Liver (tissue), 9 donors: Measurements from ENCODE around the gene SLC26A11. TPM values are rescaled to one million over a fixed set of nuclear protein-coding genes. Genes with fewer than 3 reads are reported as not detected.

Experiments
- DNase-seq: peaks from one replicate; pipeline ENCODE4 v3.0.0-alpha.2; 2017; ENCODE audit warnings: low spot score
- H3K27ac ChIP-seq, 2 donors: one replicate each; pipeline ENCODE4 v1.7.0; 2013; ENCODE audit warnings: inconsistent platforms in 2 of 2, low read length in 2 of 2, control low read depth in 1 of 2, low read depth in 1 of 2, mild to moderate bottlenecking in 1 of 2
- H3K27me3 ChIP-seq, 4 donors: one replicate each; pipeline versions ENCODE4 v1.6.1 to v1.7.0; 2013; ENCODE audit warnings: low read length in 3 of 4, inconsistent platforms in 1 of 4, mild to moderate bottlenecking in 1 of 4, moderate library complexity in 1 of 4; ENCODE audit not compliant: control insufficient read depth in 4 of 4, insufficient read depth in 4 of 4
- H3K36me3 ChIP-seq, 4 donors: one replicate each; pipeline versions ENCODE4 v1.6.1 to v1.7.0; 2013; ENCODE audit warnings: low read length in 3 of 4, mild to moderate bottlenecking in 3 of 4, low read depth in 1 of 4, moderate library complexity in 1 of 4; ENCODE audit not compliant: control insufficient read depth in 4 of 4, insufficient read depth in 3 of 4
- H3K4me1 ChIP-seq, 4 donors: one replicate each; pipeline versions ENCODE4 v1.6.1 to v1.7.0; 2013; ENCODE audit warnings: low read length in 3 of 4, mild to moderate bottlenecking in 3 of 4, moderate library complexity in 1 of 4; ENCODE audit not compliant: control insufficient read depth in 4 of 4, insufficient read depth in 4 of 4
- H3K4me3 ChIP-seq, 3 donors: one replicate each; pipeline versions ENCODE4 v1.6.1 to v1.7.0; 2013; ENCODE audit warnings: low read length in 3 of 3, control low read depth in 1 of 3, low read depth in 1 of 3, mild to moderate bottlenecking in 1 of 3
- H3K9ac ChIP-seq, 2 donors: one replicate each; pipeline ENCODE4 v1.7.0; 2013; ENCODE audit warnings: low read length in 2 of 2, mild to moderate bottlenecking in 2 of 2, moderate library complexity in 2 of 2, control low read depth in 1 of 2, low read depth in 1 of 2
- H3K9me3 ChIP-seq, 4 donors: one replicate each; pipeline versions ENCODE4 v1.6.1 to v1.7.0; 2013; ENCODE audit warnings: low read length in 3 of 4; ENCODE audit not compliant: control insufficient read depth in 4 of 4
- EGR1 ChIP-seq, 2 donors: IDR thresholded peaks; 2 replicates each; pipeline ENCODE4 v1.6.1; 2016 to 2018; ENCODE audit warnings: antibody characterized with exemption in 2 of 2, low read depth in 2 of 2
- FOXA1 ChIP-seq: IDR thresholded peaks from 2 replicates; pipeline ENCODE4 v1.6.1; 2016; ENCODE audit warnings: antibody characterized with exemption
- FOXA2 ChIP-seq: IDR thresholded peaks from 2 replicates; pipeline ENCODE4 v1.6.1; 2016; ENCODE audit warnings: antibody characterized with exemption
- GABPA ChIP-seq, 2 donors: IDR thresholded peaks in 1 of 2; conservative IDR thresholded peaks in 1 of 2; 2 replicates each; pipeline ENCODE4 v1.6.1; 2016; ENCODE audit warnings: antibody characterized with exemption in 2 of 2, mild to moderate bottlenecking in 1 of 2, moderate library complexity in 1 of 2
- HNF4A ChIP-seq, 2 donors: conservative IDR thresholded peaks; 2 replicates each; pipeline ENCODE4 v1.6.1; 2016; ENCODE audit warnings: antibody characterized with exemption in 2 of 2, mild to moderate bottlenecking in 2 of 2
- HNF4G ChIP-seq: IDR thresholded peaks from 2 replicates; pipeline ENCODE4 v1.6.1; 2016; ENCODE audit warnings: antibody characterized with exemption
- JUND ChIP-seq, 2 donors: IDR thresholded peaks; 2 replicates each; pipeline ENCODE4 v1.6.1; 2016; ENCODE audit warnings: antibody characterized with exemption in 2 of 2
- NR2F2 ChIP-seq: IDR thresholded peaks from 2 replicates; pipeline ENCODE4 v1.6.1; 2016; ENCODE audit warnings: antibody characterized with exemption
- RAD21 ChIP-seq, 2 donors: IDR thresholded peaks; 2 replicates each; pipeline ENCODE4 v1.6.1; 2016; ENCODE audit warnings: antibody characterized with exemption in 2 of 2, mild to moderate bottlenecking in 2 of 2
- RXRA ChIP-seq, 2 donors: IDR thresholded peaks; 2 replicates each; pipeline ENCODE4 v1.6.1; 2017 to 2018; ENCODE audit warnings: antibody characterized with exemption in 2 of 2, mild to moderate bottlenecking in 1 of 2
- SP1 ChIP-seq: IDR thresholded peaks from 2 replicates; pipeline ENCODE4 v1.6.1; 2018; ENCODE audit warnings: antibody characterized with exemption, mild to moderate bottlenecking
- TAF1 ChIP-seq: conservative IDR thresholded peaks from 2 replicates; pipeline ENCODE4 v1.6.1; 2016; ENCODE audit warnings: antibody characterized with exemption, mild to moderate bottlenecking
- YY1 ChIP-seq: IDR thresholded peaks from 2 replicates; pipeline ENCODE4 v1.6.1; 2016; ENCODE audit warnings: antibody characterized with exemption, mild to moderate bottlenecking
- WGBS: extraction: QIAGEN DNeasy Blood & Tissue Kit; methylation state at CpG from one replicate; pipeline ENCODE4 v1.1.7; 2013; 5-methylcytosine and 5-hydroxymethylcytosine counted together
- polyA plus RNA-seq, 2 donors: library from polyadenylated mRNA; stranded (reverse) in 1 of 2; unstranded in 1 of 2; fragments of 200-250 nt in 1 of 2; fragments of >200 nt in 1 of 2; fragmentation: Nextera tagmentation in 1 of 2; extraction: Ambion mirVana in 1 of 2; gene quantifications; one replicate each; pipeline versions ENCODE4 v1.2.1 to v1.2.3, GENCODE V29; 2013 to 2015
- total RNA-seq, 2 donors: library from RNA; depleted of rRNA; stranded (reverse); fragments of >200 nt; gene quantifications; one replicate each; pipeline ENCODE4 v1.2.3, GENCODE V29; 2014
- TF ChIP-seq, protein P1 (sequence below): fragments of 150-350 bp; IDR thresholded peaks from 2 replicates; pipeline ENCODE4 v1.5.1; 2017; ENCODE audit warnings: improper control_type of control experiment, low read depth, low read length; ENCODE audit not compliant: missing input control
- TF ChIP-seq, protein P2 (sequence below): IDR thresholded peaks from 2 replicates; pipeline ENCODE4 v1.6.1; 2016; ENCODE audit warnings: antibody characterized with exemption
- TF ChIP-seq, protein P3 (sequence below): IDR thresholded peaks from 2 replicates; pipeline ENCODE4 v1.6.1; 2016; ENCODE audit warnings: antibody characterized with exemption
- TF ChIP-seq, protein P4 (sequence below): IDR thresholded peaks from 2 replicates; pipeline ENCODE4 v1.6.1; 2016; ENCODE audit warnings: antibody characterized with exemption, mild to moderate bottlenecking
- TF ChIP-seq, protein P5 (sequence below): IDR thresholded peaks from 2 replicates; pipeline ENCODE4 v1.6.1; 2016; ENCODE audit warnings: antibody characterized with exemption
- donor health status: healthy.
- donor health status: healthy.
- donor health status: healthy.
- donor health status: healthy.
- donor health status: healthy.

The SLC26A11 gene
- total and polyA plus RNA-seq, 4 donors = 3.3 to 8.2 (median 5.6) TPM

DNA sequence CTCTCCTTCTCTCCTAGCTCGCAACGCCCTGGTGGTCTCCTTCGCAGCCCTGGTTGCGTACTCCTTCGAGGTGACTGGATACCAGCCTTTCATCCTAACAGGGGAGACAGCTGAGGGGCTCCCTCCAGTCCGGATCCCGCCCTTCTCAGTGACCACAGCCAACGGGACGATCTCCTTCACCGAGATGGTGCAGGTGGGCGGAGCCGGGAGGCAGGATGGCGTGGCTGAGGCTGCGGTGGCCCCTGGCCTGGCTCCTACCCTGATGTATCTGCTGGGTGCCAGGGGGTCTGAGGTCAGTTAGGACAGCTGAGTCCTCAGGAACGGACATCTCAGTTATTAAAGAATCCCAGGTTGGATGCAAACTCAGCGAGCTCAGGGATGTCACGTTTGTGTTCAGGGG lies 16.7 kb downstream of the SLC26A11 start (continued):
- TF ChIP-seq, protein P1, sequence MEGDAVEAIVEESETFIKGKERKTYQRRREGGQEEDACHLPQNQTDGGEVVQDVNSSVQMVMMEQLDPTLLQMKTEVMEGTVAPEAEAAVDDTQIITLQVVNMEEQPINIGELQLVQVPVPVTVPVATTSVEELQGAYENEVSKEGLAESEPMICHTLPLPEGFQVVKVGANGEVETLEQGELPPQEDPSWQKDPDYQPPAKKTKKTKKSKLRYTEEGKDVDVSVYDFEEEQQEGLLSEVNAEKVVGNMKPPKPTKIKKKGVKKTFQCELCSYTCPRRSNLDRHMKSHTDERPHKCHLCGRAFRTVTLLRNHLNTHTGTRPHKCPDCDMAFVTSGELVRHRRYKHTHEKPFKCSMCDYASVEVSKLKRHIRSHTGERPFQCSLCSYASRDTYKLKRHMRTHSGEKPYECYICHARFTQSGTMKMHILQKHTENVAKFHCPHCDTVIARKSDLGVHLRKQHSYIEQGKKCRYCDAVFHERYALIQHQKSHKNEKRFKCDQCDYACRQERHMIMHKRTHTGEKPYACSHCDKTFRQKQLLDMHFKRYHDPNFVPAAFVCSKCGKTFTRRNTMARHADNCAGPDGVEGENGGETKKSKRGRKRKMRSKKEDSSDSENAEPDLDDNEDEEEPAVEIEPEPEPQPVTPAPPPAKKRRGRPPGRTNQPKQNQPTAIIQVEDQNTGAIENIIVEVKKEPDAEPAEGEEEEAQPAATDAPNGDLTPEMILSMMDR = no peak
- TF ChIP-seq RXRA (IDR thresholded peaks at IDR 0.05) (no peak), YY1 (no peak), JUND (IDR thresholded peaks at IDR 0.05) (no peak), HNF4G (no peak), SP1 (no peak)

DNA sequence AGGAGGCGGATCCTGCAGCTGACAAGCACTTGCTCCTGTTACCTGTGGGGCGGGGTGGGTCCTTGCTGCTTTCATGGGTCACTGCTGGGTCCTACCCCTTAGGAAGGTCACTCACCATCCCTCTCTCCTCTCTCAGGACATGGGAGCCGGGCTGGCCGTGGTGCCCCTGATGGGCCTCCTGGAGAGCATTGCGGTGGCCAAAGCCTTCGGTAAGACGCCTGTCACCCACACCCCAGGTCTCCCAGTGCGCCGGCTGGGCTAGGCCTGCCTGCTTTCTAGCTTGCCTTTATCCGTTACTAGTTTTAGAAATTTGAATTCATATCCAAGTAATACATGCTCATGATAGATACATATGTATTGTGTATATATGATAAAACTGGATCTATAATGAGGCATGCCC lies 17.2 kb downstream of the SLC26A11 start:
- no peak for DNase-seq
- no peak overlapping the region for H3K27ac ChIP-seq
- H3K4me3 ChIP-seq = no peak overlapping the region
- H3K27me3 ChIP-seq = no peaks in the 10 kb centered on the region
- no peak overlapping the region for H3K9ac ChIP-seq
- TF ChIP-seq HNF4G = no peak
- TF ChIP-seq, protein P2, sequence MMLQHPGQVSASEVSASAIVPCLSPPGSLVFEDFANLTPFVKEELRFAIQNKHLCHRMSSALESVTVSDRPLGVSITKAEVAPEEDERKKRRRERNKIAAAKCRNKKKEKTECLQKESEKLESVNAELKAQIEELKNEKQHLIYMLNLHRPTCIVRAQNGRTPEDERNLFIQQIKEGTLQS = no peak
- TF ChIP-seq, protein P3, sequence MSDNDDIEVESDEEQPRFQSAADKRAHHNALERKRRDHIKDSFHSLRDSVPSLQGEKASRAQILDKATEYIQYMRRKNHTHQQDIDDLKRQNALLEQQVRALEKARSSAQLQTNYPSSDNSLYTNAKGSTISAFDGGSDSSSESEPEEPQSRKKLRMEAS = no peak
- TF ChIP-seq FOXA1 = no peak
- peaks cover 0 to 4% (median under 1%) of the 10 kb centered on the region in 4 donors for H3K9me3 ChIP-seq
- peaks cover 3 to 33% (median 19%) of the 10 kb centered on the region in 4 donors for H3K36me3 ChIP-seq
- 96% methylated on average over 10 of the region's 10 CpGs for WGBS
- H3K4me1 ChIP-seq = no peaks in the 10 kb centered on the region

DNA sequence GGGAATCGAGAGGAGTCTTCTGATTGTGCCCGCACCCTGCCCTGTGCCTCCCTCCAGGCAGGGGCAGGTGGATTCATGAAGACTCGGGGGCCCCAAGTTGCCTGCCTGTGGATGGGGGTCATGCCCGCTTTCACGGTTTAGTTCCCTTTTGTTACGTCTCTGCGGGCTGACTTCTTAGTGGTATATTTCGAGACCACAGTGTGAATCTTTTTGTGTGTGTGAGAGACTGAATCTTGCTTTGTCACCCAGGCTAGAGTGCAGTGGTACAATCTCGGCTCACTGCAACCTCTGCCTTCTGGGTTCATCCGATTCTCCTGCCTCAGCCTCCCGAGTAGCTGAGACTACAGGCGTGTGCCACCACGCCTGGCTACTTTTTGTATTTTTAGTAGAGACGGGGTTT lies 22.3 kb downstream of the SLC26A11 start:
- TF ChIP-seq RXRA (IDR thresholded peaks at IDR 0.05) (no peak), NR2F2 (no peak), YY1 (no peak), HNF4G (no peak), TAF1 (no peak), EGR1 (IDR thresholded peaks at IDR 0.05; ENCODE audit: low read depth in 2 of 2) (no peak), HNF4A (conservative IDR thresholded peaks at IDR 0.05) (no peak), GABPA (IDR thresholded peaks at IDR 0.05 in 1 of 2, conservative IDR thresholded peaks at IDR 0.05 in 1 of 2) (no peak), FOXA1 (no peak), RAD21 (IDR thresholded peaks at IDR 0.05) (no peak), JUND (IDR thresholded peaks at IDR 0.05) (no peak), FOXA2 (no peak), SP1 (no peak)
- TF ChIP-seq, protein P1 = no peak
- TF ChIP-seq, protein P2 = no peak
- TF ChIP-seq, protein P3 = no peak
- TF ChIP-seq, protein P4, sequence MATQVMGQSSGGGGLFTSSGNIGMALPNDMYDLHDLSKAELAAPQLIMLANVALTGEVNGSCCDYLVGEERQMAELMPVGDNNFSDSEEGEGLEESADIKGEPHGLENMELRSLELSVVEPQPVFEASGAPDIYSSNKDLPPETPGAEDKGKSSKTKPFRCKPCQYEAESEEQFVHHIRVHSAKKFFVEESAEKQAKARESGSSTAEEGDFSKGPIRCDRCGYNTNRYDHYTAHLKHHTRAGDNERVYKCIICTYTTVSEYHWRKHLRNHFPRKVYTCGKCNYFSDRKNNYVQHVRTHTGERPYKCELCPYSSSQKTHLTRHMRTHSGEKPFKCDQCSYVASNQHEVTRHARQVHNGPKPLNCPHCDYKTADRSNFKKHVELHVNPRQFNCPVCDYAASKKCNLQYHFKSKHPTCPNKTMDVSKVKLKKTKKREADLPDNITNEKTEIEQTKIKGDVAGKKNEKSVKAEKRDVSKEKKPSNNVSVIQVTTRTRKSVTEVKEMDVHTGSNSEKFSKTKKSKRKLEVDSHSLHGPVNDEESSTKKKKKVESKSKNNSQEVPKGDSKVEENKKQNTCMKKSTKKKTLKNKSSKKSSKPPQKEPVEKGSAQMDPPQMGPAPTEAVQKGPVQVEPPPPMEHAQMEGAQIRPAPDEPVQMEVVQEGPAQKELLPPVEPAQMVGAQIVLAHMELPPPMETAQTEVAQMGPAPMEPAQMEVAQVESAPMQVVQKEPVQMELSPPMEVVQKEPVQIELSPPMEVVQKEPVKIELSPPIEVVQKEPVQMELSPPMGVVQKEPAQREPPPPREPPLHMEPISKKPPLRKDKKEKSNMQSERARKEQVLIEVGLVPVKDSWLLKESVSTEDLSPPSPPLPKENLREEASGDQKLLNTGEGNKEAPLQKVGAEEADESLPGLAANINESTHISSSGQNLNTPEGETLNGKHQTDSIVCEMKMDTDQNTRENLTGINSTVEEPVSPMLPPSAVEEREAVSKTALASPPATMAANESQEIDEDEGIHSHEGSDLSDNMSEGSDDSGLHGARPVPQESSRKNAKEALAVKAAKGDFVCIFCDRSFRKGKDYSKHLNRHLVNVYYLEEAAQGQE = no peak
- TF ChIP-seq, protein P5, sequence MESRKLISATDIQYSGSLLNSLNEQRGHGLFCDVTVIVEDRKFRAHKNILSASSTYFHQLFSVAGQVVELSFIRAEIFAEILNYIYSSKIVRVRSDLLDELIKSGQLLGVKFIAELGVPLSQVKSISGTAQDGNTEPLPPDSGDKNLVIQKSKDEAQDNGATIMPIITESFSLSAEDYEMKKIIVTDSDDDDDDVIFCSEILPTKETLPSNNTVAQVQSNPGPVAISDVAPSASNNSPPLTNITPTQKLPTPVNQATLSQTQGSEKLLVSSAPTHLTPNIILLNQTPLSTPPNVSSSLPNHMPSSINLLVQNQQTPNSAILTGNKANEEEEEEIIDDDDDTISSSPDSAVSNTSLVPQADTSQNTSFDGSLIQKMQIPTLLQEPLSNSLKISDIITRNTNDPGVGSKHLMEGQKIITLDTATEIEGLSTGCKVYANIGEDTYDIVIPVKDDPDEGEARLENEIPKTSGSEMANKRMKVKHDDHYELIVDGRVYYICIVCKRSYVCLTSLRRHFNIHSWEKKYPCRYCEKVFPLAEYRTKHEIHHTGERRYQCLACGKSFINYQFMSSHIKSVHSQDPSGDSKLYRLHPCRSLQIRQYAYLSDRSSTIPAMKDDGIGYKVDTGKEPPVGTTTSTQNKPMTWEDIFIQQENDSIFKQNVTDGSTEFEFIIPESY = no peak
- H3K36me3 ChIP-seq = peaks cover 2 to 29% (median 13%) of the 10 kb centered on the region in 4 donors
- 89% methylated on average over 14 of the region's 14 CpGs for WGBS

More for the DNA sequence above, 22.3 kb downstream of the SLC26A11 start:
- Histone ChIP-seq H3K9ac (no peak overlapping the region), H3K9me3 (no peaks in the 10 kb centered on the region), H3K4me1 (no peaks in the 10 kb centered on the region), H3K4me3 (no peak overlapping the region), H3K27me3 (no peaks in the 10 kb centered on the region), H3K27ac (no peak overlapping the region)
- DNase-seq = no peak
